PFSK-1 (cell line): Measurements from ENCODE around the gene SENP1.

Source experiments
- FOXP2 ChIP-seq: optimal IDR thresholded peaks from 2 replicates; pipeline ENCODE3; 2011; ENCODE audit warnings: borderline replicate concordance, control low read depth, inconsistent platforms; ENCODE audit not compliant: insufficient read depth; ENCODE audit errors: extremely low read length, extremely low read depth
- POLR2AphosphoS5 ChIP-seq: IDR thresholded peaks from 2 replicates; pipeline ENCODE4 v1.6.1; 2012; ENCODE audit warnings: low read depth, mild to moderate bottlenecking, control low read depth, low read length, moderate library complexity
- TF ChIP-seq, protein P1 (sequence below), 2 experiments: IDR thresholded peaks; 2 replicates each; pipeline versions ENCODE4 v1.6.1 to v1.8.0; 2011 to 2012; ENCODE audit warnings: low read depth in 2 of 2, low read length in 2 of 2, control low read depth in 1 of 2, inconsistent platforms in 1 of 2, mild to moderate bottlenecking in 1 of 2, moderate library complexity in 1 of 2; ENCODE audit not compliant: insufficient read depth in 1 of 2

DNA sequence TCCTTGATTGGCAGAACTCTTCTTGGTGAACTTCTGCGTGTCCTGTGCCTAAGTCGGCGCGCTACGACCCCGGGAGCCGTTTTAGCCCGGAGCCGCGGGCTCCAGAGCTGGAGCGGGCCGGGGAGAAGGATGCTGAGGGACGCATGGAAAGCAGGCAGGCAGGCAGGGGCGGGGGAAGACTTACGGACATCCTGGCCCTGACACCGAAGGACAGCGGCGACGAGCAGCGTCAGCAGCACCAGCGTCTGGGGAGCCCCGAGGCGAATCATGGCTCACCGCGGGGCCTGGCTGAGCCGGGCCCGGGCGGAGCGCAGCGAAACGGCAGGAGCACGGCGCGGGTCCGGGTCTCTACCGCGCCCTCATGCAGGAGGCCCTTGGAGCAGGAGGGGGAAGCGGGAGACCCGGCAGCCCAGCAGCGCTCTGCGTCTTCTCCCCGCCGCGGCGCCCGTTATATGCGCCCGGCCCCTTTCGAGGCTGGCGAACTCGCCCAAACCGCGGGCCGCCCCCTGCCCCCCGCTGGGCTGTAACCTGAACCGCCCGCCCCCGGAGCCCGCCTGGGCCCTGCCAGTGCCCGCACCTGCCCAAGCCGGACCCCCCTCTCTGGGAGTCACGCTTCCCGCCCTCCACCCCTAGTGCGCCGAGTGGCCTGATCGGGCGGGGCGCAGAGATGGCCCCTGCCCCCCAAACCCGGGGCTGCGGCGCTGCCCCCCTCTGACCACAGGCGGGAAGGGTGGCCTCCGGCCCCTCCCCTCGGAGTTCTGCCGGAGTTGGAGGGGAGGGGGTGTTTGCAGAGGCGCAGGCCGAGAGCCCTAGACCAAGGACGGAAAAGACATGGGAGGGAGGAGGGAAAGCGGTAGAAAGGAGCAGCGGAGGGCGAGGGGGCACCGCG, 101.6 kb downstream of the SENP1 start, which contains the start of gene COL2A1:
- TF ChIP-seq, protein P1, sequence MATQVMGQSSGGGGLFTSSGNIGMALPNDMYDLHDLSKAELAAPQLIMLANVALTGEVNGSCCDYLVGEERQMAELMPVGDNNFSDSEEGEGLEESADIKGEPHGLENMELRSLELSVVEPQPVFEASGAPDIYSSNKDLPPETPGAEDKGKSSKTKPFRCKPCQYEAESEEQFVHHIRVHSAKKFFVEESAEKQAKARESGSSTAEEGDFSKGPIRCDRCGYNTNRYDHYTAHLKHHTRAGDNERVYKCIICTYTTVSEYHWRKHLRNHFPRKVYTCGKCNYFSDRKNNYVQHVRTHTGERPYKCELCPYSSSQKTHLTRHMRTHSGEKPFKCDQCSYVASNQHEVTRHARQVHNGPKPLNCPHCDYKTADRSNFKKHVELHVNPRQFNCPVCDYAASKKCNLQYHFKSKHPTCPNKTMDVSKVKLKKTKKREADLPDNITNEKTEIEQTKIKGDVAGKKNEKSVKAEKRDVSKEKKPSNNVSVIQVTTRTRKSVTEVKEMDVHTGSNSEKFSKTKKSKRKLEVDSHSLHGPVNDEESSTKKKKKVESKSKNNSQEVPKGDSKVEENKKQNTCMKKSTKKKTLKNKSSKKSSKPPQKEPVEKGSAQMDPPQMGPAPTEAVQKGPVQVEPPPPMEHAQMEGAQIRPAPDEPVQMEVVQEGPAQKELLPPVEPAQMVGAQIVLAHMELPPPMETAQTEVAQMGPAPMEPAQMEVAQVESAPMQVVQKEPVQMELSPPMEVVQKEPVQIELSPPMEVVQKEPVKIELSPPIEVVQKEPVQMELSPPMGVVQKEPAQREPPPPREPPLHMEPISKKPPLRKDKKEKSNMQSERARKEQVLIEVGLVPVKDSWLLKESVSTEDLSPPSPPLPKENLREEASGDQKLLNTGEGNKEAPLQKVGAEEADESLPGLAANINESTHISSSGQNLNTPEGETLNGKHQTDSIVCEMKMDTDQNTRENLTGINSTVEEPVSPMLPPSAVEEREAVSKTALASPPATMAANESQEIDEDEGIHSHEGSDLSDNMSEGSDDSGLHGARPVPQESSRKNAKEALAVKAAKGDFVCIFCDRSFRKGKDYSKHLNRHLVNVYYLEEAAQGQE (IDR thresholded peaks at IDR 0.05; ENCODE audit: insufficient read depth in 1 of 2, low read depth in 2 of 2, low read length in 2 of 2): no peak
- TF ChIP-seq POLR2AphosphoS5 (no peak), FOXP2 (no peak)
